ENCODE data around the gene AFG3L2.

DNA sequence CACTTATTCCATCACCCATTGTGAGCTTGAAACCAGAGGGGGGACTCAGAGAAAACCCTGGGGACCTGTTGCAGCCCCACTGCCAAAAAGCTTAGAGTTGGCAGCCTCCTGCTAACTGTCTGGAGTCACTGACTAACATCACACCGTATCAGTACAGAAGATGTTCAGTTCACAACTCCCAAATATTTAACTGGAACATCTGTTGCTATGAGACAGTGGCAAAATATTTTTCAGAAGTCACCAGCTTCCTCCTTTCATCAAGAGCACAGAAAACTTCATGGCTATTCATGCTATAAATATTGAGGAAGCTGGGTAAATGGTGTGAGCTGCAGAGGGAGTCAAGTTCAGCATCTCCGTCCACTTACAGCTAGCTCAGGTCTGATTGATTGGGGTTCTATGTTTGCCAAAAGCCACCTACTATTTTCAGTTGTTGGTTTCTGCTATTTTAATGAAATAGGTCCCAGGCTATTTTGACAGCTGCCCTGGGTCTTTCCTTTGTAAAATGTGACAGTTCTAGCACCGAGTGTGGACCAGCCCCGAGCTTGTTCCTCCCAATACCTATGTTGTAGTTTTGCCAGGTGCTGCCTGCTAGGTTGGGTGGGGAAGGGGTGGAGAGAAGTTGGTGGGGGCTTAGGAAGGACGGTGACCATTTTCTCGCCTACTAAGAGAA is 59.2 kb downstream of the AFG3L2 start:
- TF ChIP-seq, protein P1, sequence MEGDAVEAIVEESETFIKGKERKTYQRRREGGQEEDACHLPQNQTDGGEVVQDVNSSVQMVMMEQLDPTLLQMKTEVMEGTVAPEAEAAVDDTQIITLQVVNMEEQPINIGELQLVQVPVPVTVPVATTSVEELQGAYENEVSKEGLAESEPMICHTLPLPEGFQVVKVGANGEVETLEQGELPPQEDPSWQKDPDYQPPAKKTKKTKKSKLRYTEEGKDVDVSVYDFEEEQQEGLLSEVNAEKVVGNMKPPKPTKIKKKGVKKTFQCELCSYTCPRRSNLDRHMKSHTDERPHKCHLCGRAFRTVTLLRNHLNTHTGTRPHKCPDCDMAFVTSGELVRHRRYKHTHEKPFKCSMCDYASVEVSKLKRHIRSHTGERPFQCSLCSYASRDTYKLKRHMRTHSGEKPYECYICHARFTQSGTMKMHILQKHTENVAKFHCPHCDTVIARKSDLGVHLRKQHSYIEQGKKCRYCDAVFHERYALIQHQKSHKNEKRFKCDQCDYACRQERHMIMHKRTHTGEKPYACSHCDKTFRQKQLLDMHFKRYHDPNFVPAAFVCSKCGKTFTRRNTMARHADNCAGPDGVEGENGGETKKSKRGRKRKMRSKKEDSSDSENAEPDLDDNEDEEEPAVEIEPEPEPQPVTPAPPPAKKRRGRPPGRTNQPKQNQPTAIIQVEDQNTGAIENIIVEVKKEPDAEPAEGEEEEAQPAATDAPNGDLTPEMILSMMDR (IDR thresholded peaks at IDR 0.05 in 8 of 11, conservative IDR thresholded peaks at IDR 0.05 in 3 of 11): no peak
- no peak for TF ChIP-seq POLR2A (IDR thresholded peaks at IDR 0.05)
- no peak for TF ChIP-seq POLR2AphosphoS5 (IDR thresholded peaks at IDR 0.05)

Data from spleen (tissue), 7 donors.